HL-60 (cell line): ENCODE measurements around the gene ZPR1.

Source experiments
- DNase-seq, 2 experiments: peaks; one replicate each; pipeline ENCODE4 v3.0.0-alpha.2; 2010 to 2020; ENCODE audit warnings: low read depth in 1 of 2, low spot score in 1 of 2
- H3K27ac ChIP-seq: fragments of 250-450 bp; sonication (Bioruptor Pico); replicated peaks from 2 replicates; pipeline ENCODE4 v1.5.1; 2020; ENCODE audit warnings: mild to moderate bottlenecking, moderate library complexity
- H3K27me3 ChIP-seq: fragments of 250-450 bp; sonication (Bioruptor Pico); 2 replicates; pipeline ENCODE4 v1.5.1; 2021; ENCODE audit warnings: mild to moderate bottlenecking, moderate library complexity; ENCODE audit not compliant: insufficient read depth, poor library complexity, severe bottlenecking
- H3K4me3 ChIP-seq: replicated peaks from 2 replicates; pipeline ENCODE4 v1.5.1; 2011; ENCODE audit warnings: mild to moderate bottlenecking, control low read depth, low read length; ENCODE audit not compliant: insufficient read depth
- GABPA ChIP-seq: IDR thresholded peaks from 2 replicates; pipeline ENCODE4 v1.6.1; 2012; ENCODE audit warnings: low read depth
- POLR2AphosphoS5 ChIP-seq: IDR thresholded peaks from 2 replicates; pipeline ENCODE4 v1.6.1; 2012; ENCODE audit warnings: low read depth
- SPI1 ChIP-seq: IDR thresholded peaks from 2 replicates; pipeline ENCODE4 v1.6.1; 2012; ENCODE audit warnings: low read depth, mild to moderate bottlenecking, borderline replicate concordance
- TF ChIP-seq, protein P1 (sequence below): IDR thresholded peaks from one replicate; pipeline ENCODE4 v1.5.1; 2011; ENCODE audit warnings: low read length, control low read depth, inconsistent platforms; ENCODE audit not compliant: insufficient read depth
- TF ChIP-seq, protein P2 (sequence below): IDR thresholded peaks from 2 replicates; pipeline ENCODE4 v1.6.1; 2012; ENCODE audit warnings: low read depth; ENCODE audit not compliant: insufficient replicate concordance

ZPR1 gene

DNA sequence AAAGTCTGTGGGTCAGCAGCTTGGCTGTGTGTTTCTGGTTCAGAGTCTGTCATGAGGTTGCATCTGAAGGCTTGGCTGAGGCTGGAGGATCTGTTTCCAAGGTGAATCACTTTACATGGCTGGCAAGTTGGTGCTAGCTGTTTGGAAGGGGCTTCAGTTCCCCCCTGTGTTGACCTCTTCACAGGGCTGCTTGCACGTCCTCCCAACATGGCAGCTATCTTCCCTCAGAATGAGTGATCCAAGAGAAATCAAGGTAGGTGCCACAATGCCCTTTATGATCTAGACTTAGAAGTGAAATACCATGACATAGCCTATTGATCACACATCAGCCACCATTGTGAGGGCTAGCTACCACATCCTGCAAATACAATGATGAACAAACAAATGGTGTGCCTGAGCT is 25.3 kb upstream of the ZPR1 start:
- Histone ChIP-seq H3K4me3 (no peak overlapping the region), H3K27ac (no peak overlapping the region), H3K27me3 (no peaks in the 10 kb centered on the region)
- DNase-seq: no peak
- TF ChIP-seq SPI1 (no peak), GABPA (no peak), POLR2AphosphoS5 (no peak)
- TF ChIP-seq, protein P1, sequence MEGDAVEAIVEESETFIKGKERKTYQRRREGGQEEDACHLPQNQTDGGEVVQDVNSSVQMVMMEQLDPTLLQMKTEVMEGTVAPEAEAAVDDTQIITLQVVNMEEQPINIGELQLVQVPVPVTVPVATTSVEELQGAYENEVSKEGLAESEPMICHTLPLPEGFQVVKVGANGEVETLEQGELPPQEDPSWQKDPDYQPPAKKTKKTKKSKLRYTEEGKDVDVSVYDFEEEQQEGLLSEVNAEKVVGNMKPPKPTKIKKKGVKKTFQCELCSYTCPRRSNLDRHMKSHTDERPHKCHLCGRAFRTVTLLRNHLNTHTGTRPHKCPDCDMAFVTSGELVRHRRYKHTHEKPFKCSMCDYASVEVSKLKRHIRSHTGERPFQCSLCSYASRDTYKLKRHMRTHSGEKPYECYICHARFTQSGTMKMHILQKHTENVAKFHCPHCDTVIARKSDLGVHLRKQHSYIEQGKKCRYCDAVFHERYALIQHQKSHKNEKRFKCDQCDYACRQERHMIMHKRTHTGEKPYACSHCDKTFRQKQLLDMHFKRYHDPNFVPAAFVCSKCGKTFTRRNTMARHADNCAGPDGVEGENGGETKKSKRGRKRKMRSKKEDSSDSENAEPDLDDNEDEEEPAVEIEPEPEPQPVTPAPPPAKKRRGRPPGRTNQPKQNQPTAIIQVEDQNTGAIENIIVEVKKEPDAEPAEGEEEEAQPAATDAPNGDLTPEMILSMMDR: no peak
- TF ChIP-seq, protein P2, sequence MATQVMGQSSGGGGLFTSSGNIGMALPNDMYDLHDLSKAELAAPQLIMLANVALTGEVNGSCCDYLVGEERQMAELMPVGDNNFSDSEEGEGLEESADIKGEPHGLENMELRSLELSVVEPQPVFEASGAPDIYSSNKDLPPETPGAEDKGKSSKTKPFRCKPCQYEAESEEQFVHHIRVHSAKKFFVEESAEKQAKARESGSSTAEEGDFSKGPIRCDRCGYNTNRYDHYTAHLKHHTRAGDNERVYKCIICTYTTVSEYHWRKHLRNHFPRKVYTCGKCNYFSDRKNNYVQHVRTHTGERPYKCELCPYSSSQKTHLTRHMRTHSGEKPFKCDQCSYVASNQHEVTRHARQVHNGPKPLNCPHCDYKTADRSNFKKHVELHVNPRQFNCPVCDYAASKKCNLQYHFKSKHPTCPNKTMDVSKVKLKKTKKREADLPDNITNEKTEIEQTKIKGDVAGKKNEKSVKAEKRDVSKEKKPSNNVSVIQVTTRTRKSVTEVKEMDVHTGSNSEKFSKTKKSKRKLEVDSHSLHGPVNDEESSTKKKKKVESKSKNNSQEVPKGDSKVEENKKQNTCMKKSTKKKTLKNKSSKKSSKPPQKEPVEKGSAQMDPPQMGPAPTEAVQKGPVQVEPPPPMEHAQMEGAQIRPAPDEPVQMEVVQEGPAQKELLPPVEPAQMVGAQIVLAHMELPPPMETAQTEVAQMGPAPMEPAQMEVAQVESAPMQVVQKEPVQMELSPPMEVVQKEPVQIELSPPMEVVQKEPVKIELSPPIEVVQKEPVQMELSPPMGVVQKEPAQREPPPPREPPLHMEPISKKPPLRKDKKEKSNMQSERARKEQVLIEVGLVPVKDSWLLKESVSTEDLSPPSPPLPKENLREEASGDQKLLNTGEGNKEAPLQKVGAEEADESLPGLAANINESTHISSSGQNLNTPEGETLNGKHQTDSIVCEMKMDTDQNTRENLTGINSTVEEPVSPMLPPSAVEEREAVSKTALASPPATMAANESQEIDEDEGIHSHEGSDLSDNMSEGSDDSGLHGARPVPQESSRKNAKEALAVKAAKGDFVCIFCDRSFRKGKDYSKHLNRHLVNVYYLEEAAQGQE: no peak

DNA sequence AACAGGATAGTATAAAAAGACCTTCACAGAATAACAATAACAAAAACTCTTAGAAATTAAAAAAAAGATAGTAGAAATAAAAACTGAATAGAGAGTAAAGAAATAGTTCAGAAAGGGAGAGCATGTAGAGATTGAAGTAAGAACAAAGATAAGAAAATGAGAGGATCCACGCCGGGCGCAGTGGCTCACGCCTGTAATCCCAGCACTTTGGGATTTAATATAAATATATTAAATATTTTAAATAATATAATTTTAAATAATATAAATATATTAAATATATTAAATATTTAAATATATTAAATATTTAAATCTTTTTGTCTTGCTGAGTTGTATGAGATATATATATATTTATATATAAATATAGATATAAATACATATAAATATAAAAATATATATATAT is 24.3 kb upstream of the ZPR1 start:
- Histone ChIP-seq H3K4me3 (no peak overlapping the region), H3K27me3 (no peaks in the 10 kb centered on the region), H3K27ac (no peak overlapping the region)
- TF ChIP-seq, protein P1: no peak
- no peak for TF ChIP-seq POLR2AphosphoS5
- TF ChIP-seq SPI1: no peak
- TF ChIP-seq, protein P2: no peak
- no peak for TF ChIP-seq GABPA
- DNase-seq: no peak

DNA sequence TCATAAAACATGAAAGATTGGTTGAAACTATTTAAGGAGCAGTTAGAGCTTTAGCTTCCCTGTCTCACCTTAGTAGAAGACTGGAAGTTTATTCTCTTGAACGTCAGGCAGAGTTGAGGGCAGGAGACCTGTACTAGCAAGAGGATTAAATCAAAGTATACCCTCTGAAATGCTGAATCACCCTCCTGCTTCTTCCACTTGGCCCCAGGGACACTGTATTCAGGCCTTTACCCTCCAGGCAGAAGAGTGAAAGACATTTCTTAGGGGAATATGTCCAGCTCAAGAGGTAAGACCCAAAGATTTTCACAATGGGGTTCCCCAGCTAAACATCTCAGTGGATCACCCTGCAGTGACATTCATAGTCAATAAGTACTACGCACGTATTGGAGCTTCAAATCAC is 23.4 kb upstream of the ZPR1 start:
- Histone ChIP-seq H3K27me3 (no peaks in the 10 kb centered on the region), H3K4me3 (no peak overlapping the region), H3K27ac (no peak overlapping the region)
- no peak for TF ChIP-seq POLR2AphosphoS5
- TF ChIP-seq, protein P1: no peak
- no peak for TF ChIP-seq SPI1
- TF ChIP-seq, protein P2: no peak
- no peak for TF ChIP-seq GABPA
- no peak for DNase-seq
